CD4-positive, alpha-beta T cell (primary cell): ENCODE results near the gene GPC5. TPM values are rescaled to one million over a fixed set of nuclear protein-coding genes. Genes with fewer than 3 reads are reported as not detected.

Source experiments
- ATAC-seq: fragments of 200-7000 bp; cut with Tn5 transposase; one replicate; pipeline ENCODE4 v1.10.0; 2022; ENCODE audit warnings: mild to moderate bottlenecking; ENCODE audit not compliant: poor library complexity
- CTCF ChIA-PET: fragments of 350-600 bp; sonication (Branson Sonifier 250); formaldehyde crosslinking; loops from one replicate; lab custom pipeline; 2021; ENCODE audit warnings: antibody characterized with exemption, inconsistent platforms; lab: Charles Lee
- POLR2A ChIA-PET: fragments of 350-600 bp; sonication (Branson Sonifier 250); formaldehyde crosslinking; loops from one replicate; lab custom pipeline; 2021; ENCODE audit warnings: antibody characterized with exemption, inconsistent platforms; lab: Charles Lee
- DNase-seq, 14 experiments: peaks; one replicate each; pipeline ENCODE4 v3.0.0-alpha.2; 2013 to 2020; ENCODE audit warnings: mixed read lengths in 2 of 14
- H3K27ac ChIP-seq, 2 donors: one replicate each; pipeline versions ENCODE4 v1.5.1 to v1.7.0; 2013; ENCODE audit warnings: low read length in 2 of 2, low read depth in 1 of 2, mild to moderate bottlenecking in 1 of 2
- H3K27me3 ChIP-seq, 2 experiments: 1 replicate in 1 of 2; 2 replicates in 1 of 2; pipeline versions ENCODE4 v1.6.1 to v1.7.0; 2013; ENCODE audit warnings: low read length in 2 of 2, control low read depth in 1 of 2, mild to moderate bottlenecking in 1 of 2, moderate library complexity in 1 of 2; ENCODE audit not compliant: insufficient read depth in 2 of 2, control insufficient read depth in 1 of 2
- H3K36me3 ChIP-seq: one replicate; pipeline ENCODE4 v1.6.1; 2013; ENCODE audit warnings: low read length, control low read depth; ENCODE audit not compliant: insufficient read depth
- H3K4me1 ChIP-seq: one replicate; pipeline ENCODE4 v1.6.1; 2013; ENCODE audit warnings: low read length, control low read depth; ENCODE audit not compliant: insufficient read depth
- H3K4me3 ChIP-seq: one replicate; pipeline ENCODE4 v1.5.1; 2013; ENCODE audit warnings: mild to moderate bottlenecking, low read length, moderate library complexity
- H3K9me3 ChIP-seq, 2 experiments: 1 replicate in 1 of 2; 2 replicates in 1 of 2; pipeline versions ENCODE4 v1.6.1 to v1.7.0; 2013; ENCODE audit warnings: low read length in 2 of 2, mild to moderate bottlenecking in 2 of 2, control low read depth in 1 of 2, moderate library complexity in 1 of 2; ENCODE audit not compliant: control insufficient read depth in 1 of 2, insufficient read depth in 1 of 2
- H3K27ac Mint-ChIP-seq: one replicate; pipeline ENCODE4 v1.8.0; 2020; ENCODE audit warnings: mixed read lengths
- H3K27me3 Mint-ChIP-seq: one replicate; pipeline ENCODE4 v1.8.0; 2021; ENCODE audit warnings: mixed read lengths
- H3K36me3 Mint-ChIP-seq: one replicate; pipeline ENCODE4 v1.8.0; 2021; ENCODE audit warnings: low read depth, mixed read lengths
- H3K4me1 Mint-ChIP-seq: one replicate; pipeline ENCODE4 v1.8.0; 2021; ENCODE audit warnings: low read depth, mixed read lengths
- H3K4me3 Mint-ChIP-seq: one replicate; pipeline ENCODE4 v1.8.0; 2020; ENCODE audit warnings: mild to moderate bottlenecking, mixed read lengths
- H3K9me3 Mint-ChIP-seq: one replicate; pipeline ENCODE4 v1.8.0; 2020; ENCODE audit warnings: mixed read lengths
- intact Hi-C, 2 experiments: fragments of 100-400 bp; cut with DNase I in 1 of 2; cut with micrococcal nuclease in 1 of 2; formaldehyde crosslinking; loops; one replicate each; pipeline versions ENCODE4 v1.15.1 to v1.9.0; 2023 to 2025; cut with DNase I, micrococcal nuclease
- total RNA-seq, 174 experiments: library from RNA in 2 of 174; stranded (reverse) in 2 of 174; gene quantifications; one replicate each; pipeline ENCODE4 v1.2.3 and lab custom pipeline; 2021 to 2026
- TF ChIP-seq, protein P1 (sequence below): fragments of 200-600 bp; IDR thresholded peaks from one replicate; pipeline ENCODE4 v1.8.0; 2022; ENCODE audit warnings: antibody characterized with exemption, mild to moderate bottlenecking

GPC5 gene
- total RNA-seq, 2 experiments from 2014 or later: not detected

- CTCF ChIA-PET: no interaction called here
- H3K36me3 ChIP-seq: no peaks in the 10 kb centered on the region
- DNase-seq (no peak), ATAC-seq (no peak)
- no peaks in the 10 kb centered on the region for H3K4me1 ChIP-seq
- H3K27ac ChIP-seq: no peak overlapping the region
- no peaks in the 10 kb centered on the region for H3K36me3 Mint-ChIP-seq
- intact Hi-C loops: no loop called here
- no peak overlapping the region for H3K4me3 ChIP-seq
- no peak overlapping the region for H3K4me3 Mint-ChIP-seq
- no peaks in the 10 kb centered on the region for H3K27me3 ChIP-seq
- peaks cover 20% of the 10 kb centered on the region for H3K27me3 Mint-ChIP-seq
- H3K4me1 Mint-ChIP-seq: no peaks in the 10 kb centered on the region
- no peak overlapping the region for H3K27ac Mint-ChIP-seq
- H3K9me3 ChIP-seq: no peaks in the 10 kb centered on the region
- TF ChIP-seq, protein P1, sequence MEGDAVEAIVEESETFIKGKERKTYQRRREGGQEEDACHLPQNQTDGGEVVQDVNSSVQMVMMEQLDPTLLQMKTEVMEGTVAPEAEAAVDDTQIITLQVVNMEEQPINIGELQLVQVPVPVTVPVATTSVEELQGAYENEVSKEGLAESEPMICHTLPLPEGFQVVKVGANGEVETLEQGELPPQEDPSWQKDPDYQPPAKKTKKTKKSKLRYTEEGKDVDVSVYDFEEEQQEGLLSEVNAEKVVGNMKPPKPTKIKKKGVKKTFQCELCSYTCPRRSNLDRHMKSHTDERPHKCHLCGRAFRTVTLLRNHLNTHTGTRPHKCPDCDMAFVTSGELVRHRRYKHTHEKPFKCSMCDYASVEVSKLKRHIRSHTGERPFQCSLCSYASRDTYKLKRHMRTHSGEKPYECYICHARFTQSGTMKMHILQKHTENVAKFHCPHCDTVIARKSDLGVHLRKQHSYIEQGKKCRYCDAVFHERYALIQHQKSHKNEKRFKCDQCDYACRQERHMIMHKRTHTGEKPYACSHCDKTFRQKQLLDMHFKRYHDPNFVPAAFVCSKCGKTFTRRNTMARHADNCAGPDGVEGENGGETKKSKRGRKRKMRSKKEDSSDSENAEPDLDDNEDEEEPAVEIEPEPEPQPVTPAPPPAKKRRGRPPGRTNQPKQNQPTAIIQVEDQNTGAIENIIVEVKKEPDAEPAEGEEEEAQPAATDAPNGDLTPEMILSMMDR: no peak
- no peaks in the 10 kb centered on the region for H3K9me3 Mint-ChIP-seq
- POLR2A ChIA-PET: no interaction called here
These were observed 29.0 kb upstream of the GPC5 start for GRCh38 chr13:91369441-91369831.

DNA sequence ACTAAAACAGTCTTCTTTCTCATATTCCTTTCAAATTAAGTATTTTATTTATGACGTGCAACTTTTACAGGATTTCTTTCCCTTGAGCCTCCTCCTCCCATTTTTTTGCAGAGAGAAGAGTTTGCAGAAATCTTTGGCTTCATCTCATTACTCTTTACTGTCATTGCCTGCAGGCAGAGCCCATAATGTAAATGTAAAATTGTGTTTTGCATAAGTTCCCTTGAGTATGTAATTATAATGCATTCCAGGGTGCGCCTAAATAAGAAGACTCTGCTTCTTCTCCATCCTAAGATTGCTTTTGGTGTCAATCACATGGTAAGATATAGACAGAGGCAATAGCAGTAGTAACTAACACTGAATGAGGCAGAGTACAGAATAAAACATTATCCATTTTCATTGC is 27.9 kb upstream of the GPC5 start:
- Histone ChIP-seq H3K27me3 (no peaks in the 10 kb centered on the region), H3K4me1 (no peaks in the 10 kb centered on the region), H3K36me3 (no peaks in the 10 kb centered on the region), H3K4me3 (no peak overlapping the region), H3K27ac (no peak overlapping the region), H3K9me3 (no peaks in the 10 kb centered on the region)
- Mint-ChIP-seq H3K36me3 (no peaks in the 10 kb centered on the region), H3K4me1 (no peaks in the 10 kb centered on the region), H3K4me3 (no peak overlapping the region), H3K9me3 (no peaks in the 10 kb centered on the region), H3K27ac (no peak overlapping the region), H3K27me3 (peaks cover 20% of the 10 kb centered on the region)
- TF ChIP-seq, protein P1: no peak
- ATAC-seq (no peak), DNase-seq (no peak)
- intact Hi-C loops: loop anchor here in 1 of 2 experiments (10.0 kb wide), 1 partner anchor 84 kb away; no protein-coding TSS in a partner anchor
- CTCF ChIA-PET: no interaction called here
- POLR2A ChIA-PET: no interaction called here

DNA sequence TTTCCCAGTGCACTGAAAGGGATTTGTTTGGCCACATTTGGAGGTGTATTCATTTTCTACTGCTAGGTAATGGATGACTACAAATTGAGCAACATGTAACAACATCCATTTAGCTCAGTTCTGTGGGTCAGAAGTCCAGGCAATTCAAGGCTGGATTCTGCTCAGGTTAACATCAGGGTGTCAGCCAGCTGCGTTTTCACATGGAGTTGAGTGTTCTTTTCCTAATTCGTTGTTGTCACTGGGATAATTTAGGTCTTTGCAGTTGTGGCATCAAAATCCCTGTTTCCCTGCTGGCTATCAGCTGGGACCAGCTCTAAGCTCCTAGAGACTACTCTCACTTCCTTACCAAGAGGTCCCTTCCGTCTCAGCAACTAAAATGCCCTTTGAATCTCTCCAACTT is 25.5 kb upstream of the GPC5 start:
- H3K27me3 ChIP-seq: no peaks in the 10 kb centered on the region
- Mint-ChIP-seq H3K27me3 (peaks cover 20% of the 10 kb centered on the region), H3K4me1 (no peaks in the 10 kb centered on the region), H3K36me3 (no peaks in the 10 kb centered on the region), H3K27ac (no peak overlapping the region), H3K4me3 (no peak overlapping the region), H3K9me3 (no peaks in the 10 kb centered on the region)
- intact Hi-C loops: loop anchor here in 1 of 2 experiments (10.0 kb wide), 1 partner anchor 82 kb away; no protein-coding TSS in a partner anchor
- TF ChIP-seq, protein P1: no peak
- no peaks in the 10 kb centered on the region for H3K4me1 ChIP-seq
- ATAC-seq: no peak
- no peaks in the 10 kb centered on the region for H3K36me3 ChIP-seq
- ChIA-PET POLR2A (no interaction called here), CTCF (no interaction called here)
- no peak for DNase-seq
- no peak overlapping the region for H3K4me3 ChIP-seq
- no peak overlapping the region for H3K27ac ChIP-seq
- H3K9me3 ChIP-seq: no peaks in the 10 kb centered on the region
